Measurements from ENCODE around the gene LMF1.

DNA sequence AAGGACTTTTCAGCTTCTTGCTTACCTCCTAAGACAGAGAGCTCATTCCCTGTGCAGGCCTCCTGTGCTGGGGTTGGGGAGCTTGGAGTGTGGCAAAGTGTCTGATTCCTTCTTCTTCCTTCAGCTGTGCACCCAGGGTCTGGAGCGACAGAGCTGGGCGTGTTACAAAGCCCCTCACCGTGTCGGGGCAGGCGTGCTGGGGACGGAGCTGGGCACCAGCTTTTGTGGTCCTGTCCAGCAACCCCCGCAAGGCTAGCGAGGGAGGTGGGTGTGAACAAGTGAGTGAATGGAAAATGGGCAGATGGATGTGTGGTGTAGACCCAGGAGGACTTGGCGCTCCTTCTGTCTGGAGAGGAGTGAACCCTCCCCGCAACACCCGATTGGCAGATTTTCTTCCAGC is 34.5 kb upstream of the LMF1 start:
- TF ChIP-seq, protein P1, sequence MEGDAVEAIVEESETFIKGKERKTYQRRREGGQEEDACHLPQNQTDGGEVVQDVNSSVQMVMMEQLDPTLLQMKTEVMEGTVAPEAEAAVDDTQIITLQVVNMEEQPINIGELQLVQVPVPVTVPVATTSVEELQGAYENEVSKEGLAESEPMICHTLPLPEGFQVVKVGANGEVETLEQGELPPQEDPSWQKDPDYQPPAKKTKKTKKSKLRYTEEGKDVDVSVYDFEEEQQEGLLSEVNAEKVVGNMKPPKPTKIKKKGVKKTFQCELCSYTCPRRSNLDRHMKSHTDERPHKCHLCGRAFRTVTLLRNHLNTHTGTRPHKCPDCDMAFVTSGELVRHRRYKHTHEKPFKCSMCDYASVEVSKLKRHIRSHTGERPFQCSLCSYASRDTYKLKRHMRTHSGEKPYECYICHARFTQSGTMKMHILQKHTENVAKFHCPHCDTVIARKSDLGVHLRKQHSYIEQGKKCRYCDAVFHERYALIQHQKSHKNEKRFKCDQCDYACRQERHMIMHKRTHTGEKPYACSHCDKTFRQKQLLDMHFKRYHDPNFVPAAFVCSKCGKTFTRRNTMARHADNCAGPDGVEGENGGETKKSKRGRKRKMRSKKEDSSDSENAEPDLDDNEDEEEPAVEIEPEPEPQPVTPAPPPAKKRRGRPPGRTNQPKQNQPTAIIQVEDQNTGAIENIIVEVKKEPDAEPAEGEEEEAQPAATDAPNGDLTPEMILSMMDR (conservative IDR thresholded peaks at IDR 0.05 in 1 of 2, IDR thresholded peaks at IDR 0.05 in 1 of 2; ENCODE audit: extremely low read depth in 1 of 2, insufficient read depth in 1 of 2, low read depth in 1 of 2, low read length in 2 of 2): no peak
- TF ChIP-seq EZH2 (IDR thresholded peaks at IDR 0.05; ENCODE audit: borderline replicate concordance, low read length): no peak

All from mammary epithelial cell (primary cell).